ENCODE data around the gene UBE2E2. TPM values are rescaled to one million over a fixed set of nuclear protein-coding genes. Genes with fewer than 3 reads are reported as not detected.

UBE2E2 gene
- polyA plus RNA-seq, 1 experiment = 41.9 TPM

- CTCF ChIA-PET = no interaction called here
- no peak overlapping the region for H3K4me3 ChIP-seq (ENCODE audit: low read depth, low read length)
- no peaks in the 10 kb centered on the region for H3K36me3 ChIP-seq (ENCODE audit: control insufficient read depth, insufficient read depth, low read length)
- no peaks in the 10 kb centered on the region for H3K27me3 ChIP-seq (ENCODE audit: control insufficient read depth, insufficient read depth, low read length)
- POLR2A ChIA-PET = no interaction called here
- no peak for DNase-seq (ENCODE audit: low read depth)
- TF ChIP-seq, protein P1, sequence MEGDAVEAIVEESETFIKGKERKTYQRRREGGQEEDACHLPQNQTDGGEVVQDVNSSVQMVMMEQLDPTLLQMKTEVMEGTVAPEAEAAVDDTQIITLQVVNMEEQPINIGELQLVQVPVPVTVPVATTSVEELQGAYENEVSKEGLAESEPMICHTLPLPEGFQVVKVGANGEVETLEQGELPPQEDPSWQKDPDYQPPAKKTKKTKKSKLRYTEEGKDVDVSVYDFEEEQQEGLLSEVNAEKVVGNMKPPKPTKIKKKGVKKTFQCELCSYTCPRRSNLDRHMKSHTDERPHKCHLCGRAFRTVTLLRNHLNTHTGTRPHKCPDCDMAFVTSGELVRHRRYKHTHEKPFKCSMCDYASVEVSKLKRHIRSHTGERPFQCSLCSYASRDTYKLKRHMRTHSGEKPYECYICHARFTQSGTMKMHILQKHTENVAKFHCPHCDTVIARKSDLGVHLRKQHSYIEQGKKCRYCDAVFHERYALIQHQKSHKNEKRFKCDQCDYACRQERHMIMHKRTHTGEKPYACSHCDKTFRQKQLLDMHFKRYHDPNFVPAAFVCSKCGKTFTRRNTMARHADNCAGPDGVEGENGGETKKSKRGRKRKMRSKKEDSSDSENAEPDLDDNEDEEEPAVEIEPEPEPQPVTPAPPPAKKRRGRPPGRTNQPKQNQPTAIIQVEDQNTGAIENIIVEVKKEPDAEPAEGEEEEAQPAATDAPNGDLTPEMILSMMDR (IDR thresholded peaks at IDR 0.05; ENCODE audit: insufficient read depth, low read depth, low read length) = no peak
These were observed 193.6 kb downstream of the UBE2E2 start for GRCh38 chr3:23396746-23397145.

DNA sequence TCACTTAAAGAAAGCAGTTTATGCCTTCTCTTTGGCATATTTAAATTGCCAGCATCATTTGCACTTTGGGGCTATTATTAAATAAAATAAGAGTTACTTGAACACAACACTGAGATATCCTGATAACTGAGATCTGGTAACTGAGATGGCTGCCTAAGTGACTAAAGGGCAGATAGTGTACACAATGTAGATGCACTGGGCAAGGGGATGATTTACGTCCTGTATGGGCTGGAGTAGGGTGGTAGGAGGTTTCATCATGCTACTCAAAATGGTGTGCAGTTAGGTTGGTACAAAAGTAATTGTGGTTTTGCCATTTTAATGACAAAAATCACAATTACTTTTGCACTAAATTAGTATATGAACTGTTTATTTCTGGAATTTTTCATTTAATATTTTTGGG lies 196.1 kb downstream of the UBE2E2 start:
- TF ChIP-seq, protein P1 (IDR thresholded peaks at IDR 0.05; ENCODE audit: insufficient read depth, low read depth, low read length) = no peak
- Histone ChIP-seq H3K27me3 (ENCODE audit: control insufficient read depth, insufficient read depth, low read length) (no peaks in the 10 kb centered on the region), H3K4me3 (ENCODE audit: low read depth, low read length) (no peak overlapping the region), H3K36me3 (ENCODE audit: control insufficient read depth, insufficient read depth, low read length) (no peaks in the 10 kb centered on the region)
- ChIA-PET POLR2A (no interaction called here), CTCF (no interaction called here)
- no peak for DNase-seq (ENCODE audit: low read depth)

- TF ChIP-seq, protein P1 (IDR thresholded peaks at IDR 0.05; ENCODE audit: insufficient read depth, low read depth, low read length) = no peak
- POLR2A ChIA-PET = no interaction called here
- no peaks in the 10 kb centered on the region for H3K27me3 ChIP-seq (ENCODE audit: control insufficient read depth, insufficient read depth, low read length)
- H3K36me3 ChIP-seq (ENCODE audit: control insufficient read depth, insufficient read depth, low read length) = no peaks in the 10 kb centered on the region
- H3K4me3 ChIP-seq (ENCODE audit: low read depth, low read length) = no peak overlapping the region
- no peak for DNase-seq (ENCODE audit: low read depth)
- CTCF ChIA-PET = no interaction called here
These were observed 199.8 kb downstream of the UBE2E2 start for GRCh38 chr3:23402728-23403492.

- CTCF ChIA-PET = no interaction called here
These were observed 201.1 kb downstream of the UBE2E2 start for GRCh38 chr3:23404246-23404645.

DNA sequence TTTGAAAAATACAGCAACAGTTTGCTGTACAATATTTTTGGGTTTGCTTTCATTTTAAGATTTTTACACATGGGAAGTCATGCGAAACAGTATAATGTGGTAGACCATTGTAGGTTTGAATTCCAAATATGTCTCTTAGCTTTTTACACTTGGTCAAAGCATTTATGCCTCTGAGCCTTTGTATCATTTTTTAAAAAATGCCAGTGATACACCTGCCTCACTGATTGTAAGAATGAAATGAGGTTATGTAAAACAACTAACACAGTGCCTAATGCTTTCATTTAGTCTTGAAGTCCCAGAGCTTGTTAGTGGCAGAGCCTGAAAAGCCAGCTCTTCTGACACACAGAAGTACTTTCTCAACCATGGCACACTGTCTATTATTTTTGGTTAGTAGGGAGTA lies 202.0 kb downstream of the UBE2E2 start:
- ChIA-PET POLR2A (no interaction called here), CTCF (no interaction called here)
- no peak overlapping the region for H3K4me3 ChIP-seq (ENCODE audit: low read depth, low read length)
- TF ChIP-seq, protein P1 (IDR thresholded peaks at IDR 0.05; ENCODE audit: insufficient read depth, low read depth, low read length) = no peak
- no peak for DNase-seq (ENCODE audit: low read depth)
- H3K36me3 ChIP-seq (ENCODE audit: control insufficient read depth, insufficient read depth, low read length) = no peaks in the 10 kb centered on the region
- H3K27me3 ChIP-seq (ENCODE audit: control insufficient read depth, insufficient read depth, low read length) = no peaks in the 10 kb centered on the region

More at GRCh38 chr3:23404246-23404645, 201.1 kb downstream of the UBE2E2 start:
- Histone ChIP-seq H3K36me3 (ENCODE audit: control insufficient read depth, insufficient read depth, low read length) (no peaks in the 10 kb centered on the region), H3K4me3 (ENCODE audit: low read depth, low read length) (no peak overlapping the region), H3K27me3 (ENCODE audit: control insufficient read depth, insufficient read depth, low read length) (no peaks in the 10 kb centered on the region)
- TF ChIP-seq, protein P1 (IDR thresholded peaks at IDR 0.05; ENCODE audit: insufficient read depth, low read depth, low read length) = no peak
- POLR2A ChIA-PET = no interaction called here
- DNase-seq (ENCODE audit: low read depth) = no peak
